Progenitor cell of endocrine pancreas (in vitro differentiated cells): ENCODE data around the gene ZBTB49. TPM values are rescaled to one million over a fixed set of nuclear protein-coding genes. Genes with fewer than 3 reads are reported as not detected.

Experiments
- DNase-seq: peaks from one replicate; pipeline ENCODE4 v3.0.0; 2021; ENCODE audit warnings: low spot score; ENCODE audit not compliant: unreplicated experiment
- H3K27ac Mint-ChIP-seq: 2 replicates; pipeline ENCODE4 v1.8.0; 2021; ENCODE audit warnings: mild to moderate bottlenecking, moderate library complexity, mixed read lengths
- H3K27me3 Mint-ChIP-seq: 2 replicates; pipeline ENCODE4 v1.8.0; 2021; ENCODE audit warnings: mixed read lengths
- H3K36me3 Mint-ChIP-seq: 2 replicates; pipeline ENCODE4 v1.8.0; 2022; ENCODE audit warnings: mixed read lengths; ENCODE audit not compliant: insufficient read depth
- H3K4me1 Mint-ChIP-seq: 2 replicates; pipeline ENCODE4 v1.8.0; 2021; ENCODE audit warnings: low read depth, mixed read lengths
- H3K4me3 Mint-ChIP-seq: 2 replicates; pipeline ENCODE4 v1.8.0; 2021; ENCODE audit warnings: low read depth, mild to moderate bottlenecking, moderate library complexity, mixed read lengths
- H3K9me3 Mint-ChIP-seq: 2 replicates; pipeline ENCODE4 v1.8.0; 2021; ENCODE audit warnings: low read depth, mixed read lengths
- total RNA-seq: library from RNA; stranded (reverse); gene quantifications from 2 replicates; pipeline ENCODE4 v1.2.1, GENCODE V29; 2021
- TF ChIP-seq, protein P1 (sequence below): fragments of 200-600 bp; sonication (generic); IDR thresholded peaks from one replicate; pipeline ENCODE4 v1.5.0; 2021; ENCODE audit warnings: antibody characterized with exemption, mild to moderate bottlenecking; ENCODE audit not compliant: unreplicated experiment

Gene ZBTB49
- total RNA-seq, 1 donor from 2014 or later: 12.5 TPM

DNA sequence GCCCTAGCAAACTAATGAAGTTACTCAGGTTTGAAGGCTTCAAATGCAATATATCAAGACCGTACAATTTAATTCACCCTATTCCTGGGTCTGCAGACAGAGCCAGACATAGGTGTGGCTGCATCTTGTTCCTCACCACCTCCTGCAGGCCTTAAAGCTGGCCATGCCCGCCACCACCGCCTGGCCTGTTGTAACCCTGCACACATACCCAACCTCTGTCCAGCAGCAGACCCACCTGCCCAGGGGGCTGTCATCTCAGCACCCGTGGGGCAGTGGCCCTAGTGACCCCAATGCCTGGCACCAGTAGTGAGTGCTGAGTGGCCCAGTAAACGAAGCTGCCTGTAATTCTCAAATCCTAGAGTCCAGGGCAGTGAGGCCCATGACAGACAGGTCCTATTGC, 40.7 kb downstream of the ZBTB49 start:
- peaks cover 3% of the 10 kb centered on the region for H3K4me1 Mint-ChIP-seq
- peaks cover 3% of the 10 kb centered on the region for H3K27me3 Mint-ChIP-seq

DNA sequence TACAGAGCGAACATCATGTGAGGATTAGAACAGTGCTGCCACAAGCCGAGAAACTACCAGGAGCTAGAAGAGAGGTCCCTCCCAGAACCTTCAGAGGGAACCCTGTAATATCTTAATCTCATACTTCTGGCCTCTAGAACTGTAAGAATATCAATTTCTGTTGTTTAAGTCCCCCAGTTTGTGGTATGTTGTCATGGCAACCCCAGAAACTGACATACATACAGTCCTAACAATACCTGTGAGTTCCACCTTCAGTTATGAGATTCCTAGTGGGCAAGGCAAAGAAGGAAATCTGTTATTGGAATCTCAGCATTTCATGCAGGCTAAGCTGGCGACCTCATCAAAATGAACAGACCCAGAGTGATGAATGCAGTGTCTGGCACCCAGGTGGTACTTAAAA, 42.5 kb downstream of the ZBTB49 start:
- H3K4me1 Mint-ChIP-seq: peaks cover 3% of the 10 kb centered on the region
- H3K36me3 Mint-ChIP-seq: no peaks in the 10 kb centered on the region
- DNase-seq: no peak
- TF ChIP-seq, protein P1, sequence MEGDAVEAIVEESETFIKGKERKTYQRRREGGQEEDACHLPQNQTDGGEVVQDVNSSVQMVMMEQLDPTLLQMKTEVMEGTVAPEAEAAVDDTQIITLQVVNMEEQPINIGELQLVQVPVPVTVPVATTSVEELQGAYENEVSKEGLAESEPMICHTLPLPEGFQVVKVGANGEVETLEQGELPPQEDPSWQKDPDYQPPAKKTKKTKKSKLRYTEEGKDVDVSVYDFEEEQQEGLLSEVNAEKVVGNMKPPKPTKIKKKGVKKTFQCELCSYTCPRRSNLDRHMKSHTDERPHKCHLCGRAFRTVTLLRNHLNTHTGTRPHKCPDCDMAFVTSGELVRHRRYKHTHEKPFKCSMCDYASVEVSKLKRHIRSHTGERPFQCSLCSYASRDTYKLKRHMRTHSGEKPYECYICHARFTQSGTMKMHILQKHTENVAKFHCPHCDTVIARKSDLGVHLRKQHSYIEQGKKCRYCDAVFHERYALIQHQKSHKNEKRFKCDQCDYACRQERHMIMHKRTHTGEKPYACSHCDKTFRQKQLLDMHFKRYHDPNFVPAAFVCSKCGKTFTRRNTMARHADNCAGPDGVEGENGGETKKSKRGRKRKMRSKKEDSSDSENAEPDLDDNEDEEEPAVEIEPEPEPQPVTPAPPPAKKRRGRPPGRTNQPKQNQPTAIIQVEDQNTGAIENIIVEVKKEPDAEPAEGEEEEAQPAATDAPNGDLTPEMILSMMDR: no peak
- no peak overlapping the region for H3K27ac Mint-ChIP-seq
- H3K27me3 Mint-ChIP-seq: peaks cover 5% of the 10 kb centered on the region
- H3K9me3 Mint-ChIP-seq: no peaks in the 10 kb centered on the region
- no peak overlapping the region for H3K4me3 Mint-ChIP-seq

More for the DNA sequence above, 40.7 kb downstream of the ZBTB49 start:
- H3K9me3 Mint-ChIP-seq: no peaks in the 10 kb centered on the region
- no peaks in the 10 kb centered on the region for H3K36me3 Mint-ChIP-seq
- TF ChIP-seq, protein P1: no peak
- H3K27ac Mint-ChIP-seq: no peak overlapping the region
- no peak overlapping the region for H3K4me3 Mint-ChIP-seq
- no peak for DNase-seq

DNA sequence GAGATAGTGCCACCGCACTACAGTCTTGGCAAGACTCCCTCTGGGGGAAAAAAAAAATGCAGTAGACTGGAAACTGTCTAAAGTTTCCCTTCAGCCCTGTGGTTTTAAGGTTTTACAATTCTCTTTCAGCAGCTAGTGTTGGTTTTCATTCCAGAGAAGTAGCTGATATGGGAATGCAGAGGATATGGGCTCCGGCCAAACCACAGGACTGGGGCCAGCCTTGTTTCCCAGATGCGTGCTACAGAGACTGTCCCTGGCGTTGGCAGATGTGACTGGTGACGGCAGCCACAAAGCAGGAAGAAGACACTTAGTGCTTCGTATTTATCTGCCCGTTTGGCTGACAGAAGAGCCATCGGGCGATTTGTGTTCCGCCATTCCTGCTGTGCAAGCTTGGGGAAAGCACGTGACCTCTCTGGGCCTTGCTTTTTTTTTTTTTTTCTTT, 43.2 kb downstream of the ZBTB49 start:
- no peak for DNase-seq
- H3K4me3 Mint-ChIP-seq: no peak overlapping the region
- TF ChIP-seq, protein P1: no peak
- peaks cover 13% of the 10 kb centered on the region for H3K27me3 Mint-ChIP-seq
- peaks cover 3% of the 10 kb centered on the region for H3K4me1 Mint-ChIP-seq
- H3K27ac Mint-ChIP-seq: no peak overlapping the region
- H3K9me3 Mint-ChIP-seq: no peaks in the 10 kb centered on the region
- no peaks in the 10 kb centered on the region for H3K36me3 Mint-ChIP-seq

DNA sequence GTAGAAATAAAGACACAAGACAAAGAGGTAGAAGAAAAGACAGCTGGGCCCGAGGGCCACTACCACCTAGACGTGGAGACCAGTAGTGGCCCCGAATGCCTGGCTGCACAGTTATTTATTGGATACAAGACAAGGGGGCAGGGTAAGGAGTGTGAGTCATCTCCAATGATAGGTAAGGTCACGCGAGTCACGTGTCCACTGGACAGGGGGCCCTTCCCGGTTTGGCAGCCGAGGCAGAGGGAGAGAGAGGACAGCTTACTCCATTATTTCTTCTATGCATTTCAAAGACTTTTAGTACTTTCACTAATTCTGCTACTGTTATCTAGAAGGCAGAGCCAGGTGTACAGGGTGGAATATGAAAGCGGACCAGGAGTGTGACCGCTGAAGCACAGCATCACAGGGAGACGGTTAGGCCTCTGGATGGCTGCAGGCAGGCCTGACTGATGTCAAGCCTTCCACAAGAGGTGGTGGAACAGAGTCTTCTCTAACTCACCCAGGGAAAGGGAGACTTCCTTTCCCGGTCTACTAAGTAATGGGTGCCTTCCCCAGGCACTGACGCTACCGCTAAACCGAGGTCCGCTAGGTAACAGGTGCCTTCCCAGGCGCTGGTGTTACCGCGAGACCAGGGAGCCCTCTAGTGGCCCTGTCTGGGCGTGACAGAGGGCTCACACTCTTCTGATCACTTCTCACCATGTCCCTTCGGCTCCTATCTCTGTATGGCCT, 44.9 kb downstream of the ZBTB49 start:
- Mint-ChIP-seq H3K9me3 (no peaks in the 10 kb centered on the region), H3K4me1 (peaks cover 3% of the 10 kb centered on the region), H3K27me3 (peaks cover 20% of the 10 kb centered on the region), H3K4me3 (no peak overlapping the region), H3K27ac (peak overlapping the region; percentile 80), H3K36me3 (no peaks in the 10 kb centered on the region)
- peak; percentile 70 for DNase-seq
- TF ChIP-seq, protein P1: peak; percentile 83

DNA sequence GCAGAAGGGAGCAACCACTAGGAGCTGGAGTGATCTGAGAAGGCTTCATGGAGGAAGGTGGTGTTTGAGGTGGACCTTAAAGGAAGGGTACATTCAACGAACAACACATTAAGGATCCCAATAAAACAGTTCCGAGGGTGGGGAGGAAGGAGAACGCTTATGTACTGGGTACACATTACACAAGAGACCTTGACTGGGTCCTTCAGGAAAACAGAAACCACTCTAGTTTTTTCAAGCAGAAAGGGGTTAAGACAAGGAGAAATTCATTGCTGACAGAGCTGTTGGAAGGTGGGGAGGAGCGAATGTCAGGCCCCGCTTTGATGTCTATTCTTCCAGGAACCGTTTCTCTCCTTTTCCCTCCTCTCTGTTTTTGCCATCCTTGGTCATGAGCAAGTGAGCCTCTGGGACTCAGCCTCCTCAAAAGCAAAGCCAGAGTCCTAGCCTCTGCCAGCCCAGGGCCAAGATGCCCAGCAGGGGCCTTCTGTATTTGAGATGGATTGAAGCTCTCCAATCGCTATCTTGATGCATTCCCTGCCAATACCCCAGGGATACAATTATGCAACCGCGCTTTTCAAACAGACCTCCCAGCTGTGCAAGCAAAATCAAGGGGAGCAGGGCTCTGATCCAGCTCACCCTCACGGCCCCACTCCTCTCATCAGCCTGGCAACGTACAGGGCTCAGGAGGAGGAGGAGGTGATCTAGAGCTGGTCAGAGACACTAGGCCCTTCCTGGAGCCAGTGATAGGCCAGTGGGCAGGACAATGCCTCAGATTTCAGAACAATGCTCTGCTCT, 48.4 kb downstream of the ZBTB49 start:
- Mint-ChIP-seq H3K27me3 (peaks cover 24% of the 10 kb centered on the region), H3K4me1 (peaks cover 3% of the 10 kb centered on the region), H3K9me3 (no peaks in the 10 kb centered on the region), H3K27ac (no peak overlapping the region), H3K4me3 (no peak overlapping the region), H3K36me3 (no peaks in the 10 kb centered on the region)
- no peak for DNase-seq
- TF ChIP-seq, protein P1: no peak
